HepG2 (cell line): ENCODE data around the gene OR2AT4. TPM values are rescaled to one million over a fixed set of nuclear protein-coding genes. Genes with fewer than 3 reads are reported as not detected.
A peak's percentile ranks its signal among the peaks of the same experiment; 100 is the strongest.

ENCODE experiments used
- ATAC-seq: fragments of 200-7000 bp; cut with Tn5 transposase; 3 replicates; pipeline ENCODE4 v1.9.1; 2020; ENCODE audit warnings: mild to moderate bottlenecking, moderate library complexity
- BruUV-seq: library from RNA; stranded (reverse); fragments of 400-500 nt; replicated peaks from 2 replicates; lab custom pipeline; 2021; lab: Mats Ljungman, UMichigan
- CTCF ChIA-PET: fragments of 300-600 bp; formaldehyde crosslinking; extraction: SDS; loops from one replicate; lab custom pipeline; 2021; ENCODE audit warnings: low total read pairs, inconsistent platforms, low intra/inter-chr PET ratio; lab: Yijun Ruan, JAX
- POLR2A ChIA-PET: fragments of 350-600 bp; sonication (Branson Sonifier 250); formaldehyde crosslinking; loops from one replicate; lab custom pipeline; 2020; ENCODE audit warnings: antibody characterized with exemption, inconsistent platforms; lab: Yijun Ruan, JAX
- DNase-seq: peaks from one replicate; pipeline ENCODE4 v3.0.0-alpha.2; 2015; ENCODE audit warnings: low spot score
- FAIRE-seq: peaks from 3 replicates; lab custom pipeline; 2011; peaks lifted over from hg19 to GRCh38; lab: Jason Lieb, UNC
- H2AFZ ChIP-seq: one replicate; pipeline ENCODE4 v1.6.1; 2011; ENCODE audit warnings: low read length, inconsistent platforms
- H3K27ac ChIP-seq: fragments of 300-600 bp; 3 replicates; pipeline ENCODE4 v1.8.0; 2011; ENCODE audit warnings: mixed run types, mild to moderate bottlenecking, mixed read lengths, low read length, inconsistent platforms; ENCODE audit not compliant: insufficient read depth; ENCODE audit errors: extremely low read length
- H3K27me3 ChIP-seq, 2 experiments: fragments of 200-600 bp in 1 of 2; 2 replicates in 1 of 2; 3 replicates in 1 of 2; pipeline versions ENCODE4 v1.6.0 to v1.8.0; 2011; ENCODE audit warnings: low read length in 2 of 2, mild to moderate bottlenecking in 2 of 2, moderate library complexity in 2 of 2, inconsistent platforms in 1 of 2; ENCODE audit not compliant: insufficient read depth in 2 of 2, control insufficient read depth in 1 of 2
- H3K36me3 ChIP-seq, 2 experiments: fragments of 200-600 bp in 1 of 2; replicated peaks in 1 of 2; 2 replicates in 1 of 2; 3 replicates in 1 of 2; pipeline versions ENCODE4 v1.5.1 to v1.8.0; 2011; ENCODE audit warnings: low read length in 2 of 2, inconsistent platforms in 1 of 2; ENCODE audit not compliant: insufficient read depth in 2 of 2, control insufficient read depth in 1 of 2
- H3K4me1 ChIP-seq: 2 replicates; pipeline ENCODE4 v1.5.1; 2012; ENCODE audit warnings: low read length, inconsistent platforms; ENCODE audit not compliant: insufficient read depth
- H3K4me2 ChIP-seq: 2 replicates; pipeline ENCODE4 v1.6.0; 2011; ENCODE audit warnings: low read depth, low read length, inconsistent platforms
- H3K4me3 ChIP-seq, 3 experiments: fragments of 200-600 bp in 1 of 3; sonication (generic), shearing (Covaris generic) in 1 of 3; replicated peaks in 1 of 3; 2 replicates each; pipeline ENCODE4 v1.5.1; 2011 to 2016; ENCODE audit warnings: low read length in 3 of 3, inconsistent platforms in 2 of 3, low read depth in 2 of 3, mild to moderate bottlenecking in 2 of 3, control low read depth in 1 of 3, mixed read lengths in 1 of 3; ENCODE audit not compliant: insufficient read depth in 1 of 3
- H3K79me2 ChIP-seq: one replicate; pipeline ENCODE4 v1.6.1; 2011; ENCODE audit warnings: low read length, inconsistent platforms; ENCODE audit not compliant: insufficient read depth
- H3K9ac ChIP-seq: 2 replicates; pipeline ENCODE4 v1.6.0; 2011; ENCODE audit warnings: mild to moderate bottlenecking, low read depth, low read length, inconsistent platforms; ENCODE audit not compliant: insufficient read depth
- H3K9me3 ChIP-seq: 2 replicates; pipeline ENCODE4 v1.5.1; 2012; ENCODE audit warnings: mild to moderate bottlenecking, low read length
- H4K20me1 ChIP-seq: 2 replicates; pipeline ENCODE4 v1.6.0; 2011; ENCODE audit warnings: inconsistent platforms, mild to moderate bottlenecking, low read length, moderate library complexity; ENCODE audit not compliant: insufficient read depth
- GTF3A ChIP-seq: sonication (generic); formaldehyde crosslinking; conservative IDR thresholded peaks from 2 replicates; pipeline ENCODE4 v1.4.0; 2020; ENCODE audit warnings: mild to moderate bottlenecking, missing genetic modification reagents
- GZF1 ChIP-seq: sonication (generic); formaldehyde crosslinking; IDR thresholded peaks from 2 replicates; pipeline ENCODE4 v1.5.1; 2020; ENCODE audit warnings: mild to moderate bottlenecking, missing genetic modification reagents
- HNRNPK ChIP-seq: fragments of 200-400 bp; formaldehyde crosslinking; IDR thresholded peaks from 2 replicates; pipeline ENCODE4 v1.6.1; 2018; ENCODE audit warnings: low read length, low read depth, moderate library complexity, mild to moderate bottlenecking; ENCODE audit not compliant: poor library complexity, severe bottlenecking
- MED13 ChIP-seq: sonication (generic); formaldehyde crosslinking; IDR thresholded peaks from 2 replicates; pipeline ENCODE4 v1.5.0; 2020; ENCODE audit warnings: missing genetic modification reagents
- MZF1 ChIP-seq: sonication (generic); formaldehyde crosslinking; IDR thresholded peaks from 2 replicates; pipeline ENCODE4 v1.8.1; 2023; ENCODE audit warnings: mild to moderate bottlenecking, missing genetic modification reagents, borderline replicate concordance
- NR2F6 ChIP-seq, 2 experiments: IDR thresholded peaks; 2 replicates each; pipeline ENCODE4 v1.6.1; 2016; ENCODE audit warnings: antibody characterized with exemption in 1 of 2, mild to moderate bottlenecking in 1 of 2
- ZFP41 ChIP-seq: sonication (generic); formaldehyde crosslinking; IDR thresholded peaks from 2 replicates; pipeline ENCODE4 v1.4.0; 2020; ENCODE audit warnings: mild to moderate bottlenecking, missing genetic modification reagents, borderline replicate concordance
- ZNF335 ChIP-seq: sonication (generic); formaldehyde crosslinking; IDR thresholded peaks from 2 replicates; pipeline ENCODE4 v1.4.0; 2020; ENCODE audit warnings: missing genetic modification reagents
- ZNF781 ChIP-seq: sonication (generic); formaldehyde crosslinking; IDR thresholded peaks from 2 replicates; pipeline ENCODE4 v1.5.1; 2020; ENCODE audit warnings: borderline replicate concordance, mild to moderate bottlenecking, missing genetic modification reagents; ENCODE audit errors: not compliant biosample characterization
- WGBS: methylation state at CpG from one replicate; pipeline ENCODE4 v1.1.6; 2017; ENCODE audit warnings: low lambda C conversion rate; 5-methylcytosine and 5-hydroxymethylcytosine counted together
- in situ Hi-C: cut with HindIII; loops from 2 replicates; pipeline ENCODE4 v1.10.0; 2017; ENCODE audit warnings: low pct_unique_long_range_greater_than_20kb; ENCODE audit not compliant: extremely low pct_ligation_motif_present
- intact Hi-C: fragments of 100-400 bp; cut with micrococcal nuclease; formaldehyde crosslinking; loops from one replicate; pipeline ENCODE4 v1.10.0; 2022; ENCODE audit not compliant: unreplicated experiment
- polyA plus RNA-seq, 8 experiments: library from polyadenylated mRNA; depleted of rRNA in 3 of 8; stranded (reverse) in 7 of 8; unstranded in 1 of 8; fragments of >200 nt; fragmentation: Illumina TruSeq in 4 of 8; extraction: Trizol in 4 of 8; gene quantifications; 2 replicates each; pipeline versions ENCODE4 v1.2.1 to v1.2.3, GENCODE V29; 2011 to 2016; ENCODE audit warnings: low read depth in 4 of 8, missing spikeins in 1 of 8, mixed read lengths in 1 of 8; ENCODE audit not compliant: insufficient read depth in 1 of 8
- total RNA-seq, 5 experiments: library from RNA; depleted of rRNA; stranded (reverse); fragments of >200 nt; fragmentation: Illumina TruSeq; extraction: Trizol; gene quantifications; 2 replicates each; pipeline ENCODE4 v1.2.3, GENCODE V29; 2016; ENCODE audit warnings: low read depth in 1 of 5
- TF ChIP-seq, protein P1 (sequence below): sonication (generic); formaldehyde crosslinking; IDR thresholded peaks from 2 replicates; pipeline ENCODE4 v1.8.0; 2022; ENCODE audit warnings: missing genetic modification reagents, mild to moderate bottlenecking, borderline replicate concordance
- TF ChIP-seq, protein P2 (sequence below): sonication (generic); formaldehyde crosslinking; IDR thresholded peaks from 2 replicates; pipeline ENCODE4 v1.4.0; 2020; ENCODE audit warnings: missing genetic modification reagents, mild to moderate bottlenecking, borderline replicate concordance
- TF ChIP-seq, protein P3 (sequence below): sonication (generic); formaldehyde crosslinking; IDR thresholded peaks from 2 replicates; pipeline ENCODE4 v1.5.0; 2020; ENCODE audit warnings: mild to moderate bottlenecking, missing genetic modification reagents, moderate library complexity

Gene OR2AT4
- total and polyA plus RNA-seq, 2 of the 13 experiments (the other 11 are each of a cell fraction or from before 2014, with no cell fraction given): not detected

DNA sequence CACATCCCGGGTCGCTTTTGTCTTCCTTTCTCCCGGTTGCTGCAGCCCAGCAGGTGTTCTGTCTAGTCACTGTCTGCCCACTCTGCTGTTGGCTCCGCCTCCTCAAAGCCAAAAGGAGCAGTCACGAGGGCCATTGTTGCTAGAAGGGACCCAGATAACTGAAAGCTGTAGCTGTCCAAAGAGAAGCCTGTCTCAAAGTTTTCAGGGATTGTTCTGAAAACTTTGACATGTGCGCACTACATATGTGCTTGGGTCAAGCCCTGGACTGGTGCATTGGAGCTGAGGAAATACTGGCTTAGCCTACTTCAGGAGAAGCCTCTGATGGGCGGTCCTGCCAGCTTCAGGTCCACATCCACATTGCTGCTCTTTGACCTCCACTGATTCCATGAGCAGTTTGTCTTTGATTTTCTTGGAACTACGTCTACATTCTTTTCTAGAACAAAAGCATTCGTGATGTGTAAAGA, 8.8 kb upstream of the OR2AT4 start:
- Histone ChIP-seq H3K4me2 (peak overlapping the region; percentile 45), H3K27me3 (no peaks in the 10 kb centered on the region), H4K20me1 (no peaks in the 10 kb centered on the region), H3K36me3 (no peaks in the 10 kb centered on the region), H3K27ac (no peak overlapping the region), H3K79me2 (no peaks in the 10 kb centered on the region), H3K9ac (no peak overlapping the region), H3K4me1 (peaks cover 7% of the 10 kb centered on the region; the same call in 1 of the 2 replicates), H3K9me3 (no peaks in the 10 kb centered on the region), H3K4me3 (no peak overlapping the region), H2AFZ (no peak overlapping the region)
- ATAC-seq (peak; percentile 35; the same call in 2 of the 3 replicates), DNase-seq (peak; percentile 21), FAIRE-seq (no peak)
- intact Hi-C loops: no loop called here
- in situ Hi-C loops: no loop called here
- BruUV-seq: no TSS peak
- 26% methylated on average over 5 of the region's 9 CpGs for whole genome bisulfite sequencing
- TF ChIP-seq ZNF335: peak; percentile 97
- TF ChIP-seq GTF3A (CRISPR knock-in tag): no peak
- 0 out of 2 replicates have a peak, but pooled peaks have one; percentile 7 for TF ChIP-seq NR2F6 (IDR thresholded peaks at IDR 0.05)
- no peak for TF ChIP-seq NR2F6 (CRISPR knock-in tag; IDR thresholded peaks at IDR 0.05)
- TF ChIP-seq, protein P1, sequence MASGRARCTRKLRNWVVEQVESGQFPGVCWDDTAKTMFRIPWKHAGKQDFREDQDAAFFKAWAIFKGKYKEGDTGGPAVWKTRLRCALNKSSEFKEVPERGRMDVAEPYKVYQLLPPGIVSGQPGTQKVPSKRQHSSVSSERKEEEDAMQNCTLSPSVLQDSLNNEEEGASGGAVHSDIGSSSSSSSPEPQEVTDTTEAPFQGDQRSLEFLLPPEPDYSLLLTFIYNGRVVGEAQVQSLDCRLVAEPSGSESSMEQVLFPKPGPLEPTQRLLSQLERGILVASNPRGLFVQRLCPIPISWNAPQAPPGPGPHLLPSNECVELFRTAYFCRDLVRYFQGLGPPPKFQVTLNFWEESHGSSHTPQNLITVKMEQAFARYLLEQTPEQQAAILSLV: no peak
- ChIA-PET POLR2A (interaction anchor here (0.5 kb wide), 1 partner anchor 84 kb away, joined by 3 read pairs; no protein-coding TSS in a partner anchor), CTCF (no interaction called here)

DNA sequence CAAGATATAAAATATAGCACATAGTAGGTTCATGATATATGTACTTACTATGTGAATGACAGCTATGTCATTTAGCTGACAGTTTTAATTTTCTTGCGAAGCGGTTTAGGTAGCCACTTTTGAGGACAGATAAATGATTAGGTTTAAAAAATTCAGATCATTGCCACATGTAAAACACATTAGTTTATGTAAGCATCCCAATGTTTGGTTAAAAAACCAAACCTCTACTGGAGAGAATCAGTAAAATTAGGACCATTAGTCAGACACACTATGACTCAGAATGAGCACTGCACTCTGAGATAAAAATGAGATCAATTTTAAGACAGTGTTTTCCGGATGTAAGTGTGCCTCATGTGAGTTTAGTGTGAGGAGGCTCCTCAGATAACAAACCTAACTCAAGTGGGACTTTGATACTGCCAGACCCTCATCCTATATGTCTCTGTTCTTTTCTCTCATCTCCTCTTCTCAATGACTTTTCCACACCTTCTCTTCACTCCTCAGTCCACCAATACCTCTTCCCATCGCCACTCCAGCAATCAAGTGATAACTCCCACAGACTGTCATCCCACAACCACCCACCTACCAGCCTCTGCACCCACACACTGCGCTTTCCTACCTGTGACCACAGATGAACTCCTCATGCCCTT, 6.8 kb upstream of the OR2AT4 start:
- Histone ChIP-seq H3K4me1 (peaks cover 7% of the 10 kb centered on the region; the same call in 1 of the 2 replicates), H3K4me3 (no peak overlapping the region), H4K20me1 (no peaks in the 10 kb centered on the region), H3K9ac (no peak overlapping the region), H3K27ac (no peak overlapping the region), H3K27me3 (no peaks in the 10 kb centered on the region), H2AFZ (no peak overlapping the region), H3K9me3 (no peaks in the 10 kb centered on the region), H3K79me2 (no peaks in the 10 kb centered on the region), H3K36me3 (no peaks in the 10 kb centered on the region), H3K4me2 (no peak overlapping the region)
- DNase-seq: no peak
- POLR2A ChIA-PET: no interaction called here
- FAIRE-seq: no peak
- intact Hi-C loops: no loop called here
- BruUV-seq: no TSS peak
- WGBS: 37% methylated on average over 5 of the region's 5 CpGs
- in situ Hi-C loops: no loop called here
- CTCF ChIA-PET: no interaction called here
- no peak for ATAC-seq
- TF ChIP-seq GZF1: no peak
- TF ChIP-seq, protein P2, sequence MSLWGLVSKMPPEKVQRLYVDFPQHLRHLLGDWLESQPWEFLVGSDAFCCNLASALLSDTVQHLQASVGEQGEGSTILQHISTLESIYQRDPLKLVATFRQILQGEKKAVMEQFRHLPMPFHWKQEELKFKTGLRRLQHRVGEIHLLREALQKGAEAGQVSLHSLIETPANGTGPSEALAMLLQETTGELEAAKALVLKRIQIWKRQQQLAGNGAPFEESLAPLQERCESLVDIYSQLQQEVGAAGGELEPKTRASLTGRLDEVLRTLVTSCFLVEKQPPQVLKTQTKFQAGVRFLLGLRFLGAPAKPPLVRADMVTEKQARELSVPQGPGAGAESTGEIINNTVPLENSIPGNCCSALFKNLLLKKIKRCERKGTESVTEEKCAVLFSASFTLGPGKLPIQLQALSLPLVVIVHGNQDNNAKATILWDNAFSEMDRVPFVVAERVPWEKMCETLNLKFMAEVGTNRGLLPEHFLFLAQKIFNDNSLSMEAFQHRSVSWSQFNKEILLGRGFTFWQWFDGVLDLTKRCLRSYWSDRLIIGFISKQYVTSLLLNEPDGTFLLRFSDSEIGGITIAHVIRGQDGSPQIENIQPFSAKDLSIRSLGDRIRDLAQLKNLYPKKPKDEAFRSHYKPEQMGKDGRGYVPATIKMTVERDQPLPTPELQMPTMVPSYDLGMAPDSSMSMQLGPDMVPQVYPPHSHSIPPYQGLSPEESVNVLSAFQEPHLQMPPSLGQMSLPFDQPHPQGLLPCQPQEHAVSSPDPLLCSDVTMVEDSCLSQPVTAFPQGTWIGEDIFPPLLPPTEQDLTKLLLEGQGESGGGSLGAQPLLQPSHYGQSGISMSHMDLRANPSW (CRISPR knock-in tag): no peak
- TF ChIP-seq, protein P3, sequence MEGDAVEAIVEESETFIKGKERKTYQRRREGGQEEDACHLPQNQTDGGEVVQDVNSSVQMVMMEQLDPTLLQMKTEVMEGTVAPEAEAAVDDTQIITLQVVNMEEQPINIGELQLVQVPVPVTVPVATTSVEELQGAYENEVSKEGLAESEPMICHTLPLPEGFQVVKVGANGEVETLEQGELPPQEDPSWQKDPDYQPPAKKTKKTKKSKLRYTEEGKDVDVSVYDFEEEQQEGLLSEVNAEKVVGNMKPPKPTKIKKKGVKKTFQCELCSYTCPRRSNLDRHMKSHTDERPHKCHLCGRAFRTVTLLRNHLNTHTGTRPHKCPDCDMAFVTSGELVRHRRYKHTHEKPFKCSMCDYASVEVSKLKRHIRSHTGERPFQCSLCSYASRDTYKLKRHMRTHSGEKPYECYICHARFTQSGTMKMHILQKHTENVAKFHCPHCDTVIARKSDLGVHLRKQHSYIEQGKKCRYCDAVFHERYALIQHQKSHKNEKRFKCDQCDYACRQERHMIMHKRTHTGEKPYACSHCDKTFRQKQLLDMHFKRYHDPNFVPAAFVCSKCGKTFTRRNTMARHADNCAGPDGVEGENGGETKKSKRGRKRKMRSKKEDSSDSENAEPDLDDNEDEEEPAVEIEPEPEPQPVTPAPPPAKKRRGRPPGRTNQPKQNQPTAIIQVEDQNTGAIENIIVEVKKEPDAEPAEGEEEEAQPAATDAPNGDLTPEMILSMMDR: no peak
- no peak for TF ChIP-seq MZF1 (CRISPR knock-in tag)
- TF ChIP-seq HNRNPK: no peak
- TF ChIP-seq MED13 (CRISPR knock-in tag): no peak
- TF ChIP-seq ZNF781 (CRISPR knock-in tag): no peak
- no peak for TF ChIP-seq ZFP41 (CRISPR knock-in tag)
